Lung (tissue), 12 donors: ENCODE results near the gene AK8. TPM values are rescaled to one million over a fixed set of nuclear protein-coding genes. Genes with fewer than 3 reads are reported as not detected.
"Not testable (repeated sequence)": the region's sequence is repeated elsewhere in the genome, so short reads cannot be mapped to it uniquely, and the experiment has no call there.

ENCODE experiments used
- ATAC-seq: fragments of 200-7000 bp; cut with Tn5 transposase; one replicate; pipeline ENCODE4 v1.9.1; 2020; ENCODE audit warnings: moderate number of reproducible peaks; ENCODE audit not compliant: insufficient read depth, low FRiP score
- DNase-seq, 3 donors: peaks; one replicate each; pipeline ENCODE4 v3.0.0-alpha.2; 2013 to 2017
- H3K27ac ChIP-seq, 2 donors: one replicate each; pipeline ENCODE4 v1.5.1; 2013; ENCODE audit warnings: mild to moderate bottlenecking in 2 of 2, moderate library complexity in 2 of 2, control low read depth in 1 of 2, inconsistent platforms in 1 of 2, low read depth in 1 of 2, low read length in 1 of 2
- H3K27me3 ChIP-seq, 3 donors: one replicate each; pipeline ENCODE4 v1.5.1; 2013; ENCODE audit warnings: low read length in 2 of 3; ENCODE audit not compliant: control insufficient read depth in 3 of 3, insufficient read depth in 3 of 3
- H3K36me3 ChIP-seq, 4 donors: one replicate each; pipeline ENCODE4 v1.5.1; 2013; ENCODE audit warnings: low read length in 4 of 4, mild to moderate bottlenecking in 1 of 4, moderate library complexity in 1 of 4; ENCODE audit not compliant: control insufficient read depth in 4 of 4, insufficient read depth in 4 of 4
- H3K4me1 ChIP-seq, 5 donors: one replicate each; pipeline ENCODE4 v1.5.1; 2013; ENCODE audit warnings: low read length in 5 of 5, mild to moderate bottlenecking in 2 of 5, moderate library complexity in 1 of 5; ENCODE audit not compliant: control insufficient read depth in 5 of 5, insufficient read depth in 5 of 5
- H3K4me3 ChIP-seq: one replicate; pipeline ENCODE4 v1.5.1; 2013; ENCODE audit warnings: mild to moderate bottlenecking, control low read depth, moderate library complexity
- H3K9ac ChIP-seq, 2 donors: one replicate each; pipeline ENCODE4 v1.5.1; 2013; ENCODE audit warnings: low read length in 2 of 2, control low read depth in 1 of 2; ENCODE audit not compliant: insufficient read depth in 1 of 2
- H3K9me3 ChIP-seq, 4 donors: one replicate each; pipeline ENCODE4 v1.5.1; 2013; ENCODE audit warnings: low read length in 3 of 4, mild to moderate bottlenecking in 1 of 4, moderate library complexity in 1 of 4; ENCODE audit not compliant: control insufficient read depth in 4 of 4, insufficient read depth in 3 of 4
- WGBS, 2 donors: extraction: QIAGEN DNeasy Blood & Tissue Kit; methylation state at CpG; one replicate each; pipeline ENCODE4 v1.1.7; 2013; 5-methylcytosine and 5-hydroxymethylcytosine counted together
- polyA plus RNA-seq, 2 donors: library from polyadenylated mRNA; stranded (reverse); fragments of 200-250 nt; gene quantifications; one replicate each; pipeline ENCODE4 v1.2.1, GENCODE V29; 2013
- total RNA-seq, 2 donors: library from RNA; depleted of rRNA in 1 of 2; stranded (reverse); fragments of >200 nt in 1 of 2; gene quantifications; one replicate each; pipeline ENCODE4 v1.2.1, GENCODE V29; 2014 to 2021
- TF ChIP-seq, protein P1 (sequence below): IDR thresholded peaks from 2 replicates; pipeline ENCODE4 v1.5.1; 2012; ENCODE audit warnings: mild to moderate bottlenecking; ENCODE audit errors: control extremely low read depth, extremely low read depth
- donor health status: control.
- donor health status: control.
- donor health status: Bipolar disorder and iron deficiency.
- donor health status: healthy.
- donor health status: DM: yes; HTN: yes; CAD: no.

AK8 gene
- total and polyA plus RNA-seq, 4 donors = 1.9 to 10.6 (median 3.7) TPM

- H3K4me1 ChIP-seq = no peaks in the 10 kb centered on the region
- H3K27ac ChIP-seq = no peak overlapping the region
- WGBS, 2 donors = 60 to 62% methylated on average over 13 of the region's 13 CpGs
- H3K9ac ChIP-seq = no peak overlapping the region
- H3K27me3 ChIP-seq = no peaks in the 10 kb centered on the region
- peaks cover 0 to 4% (median 0%) of the 10 kb centered on the region in 4 donors for H3K9me3 ChIP-seq
- no peak overlapping the region for H3K4me3 ChIP-seq
- TF ChIP-seq, protein P1, sequence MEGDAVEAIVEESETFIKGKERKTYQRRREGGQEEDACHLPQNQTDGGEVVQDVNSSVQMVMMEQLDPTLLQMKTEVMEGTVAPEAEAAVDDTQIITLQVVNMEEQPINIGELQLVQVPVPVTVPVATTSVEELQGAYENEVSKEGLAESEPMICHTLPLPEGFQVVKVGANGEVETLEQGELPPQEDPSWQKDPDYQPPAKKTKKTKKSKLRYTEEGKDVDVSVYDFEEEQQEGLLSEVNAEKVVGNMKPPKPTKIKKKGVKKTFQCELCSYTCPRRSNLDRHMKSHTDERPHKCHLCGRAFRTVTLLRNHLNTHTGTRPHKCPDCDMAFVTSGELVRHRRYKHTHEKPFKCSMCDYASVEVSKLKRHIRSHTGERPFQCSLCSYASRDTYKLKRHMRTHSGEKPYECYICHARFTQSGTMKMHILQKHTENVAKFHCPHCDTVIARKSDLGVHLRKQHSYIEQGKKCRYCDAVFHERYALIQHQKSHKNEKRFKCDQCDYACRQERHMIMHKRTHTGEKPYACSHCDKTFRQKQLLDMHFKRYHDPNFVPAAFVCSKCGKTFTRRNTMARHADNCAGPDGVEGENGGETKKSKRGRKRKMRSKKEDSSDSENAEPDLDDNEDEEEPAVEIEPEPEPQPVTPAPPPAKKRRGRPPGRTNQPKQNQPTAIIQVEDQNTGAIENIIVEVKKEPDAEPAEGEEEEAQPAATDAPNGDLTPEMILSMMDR = no peak
- ATAC-seq (no peak), DNase-seq (no peak)
- H3K36me3 ChIP-seq = no peaks in the 10 kb centered on the region
These were observed 160.6 kb downstream of the AK8 start for GRCh38 chr9:132717326-132717945.

DNA sequence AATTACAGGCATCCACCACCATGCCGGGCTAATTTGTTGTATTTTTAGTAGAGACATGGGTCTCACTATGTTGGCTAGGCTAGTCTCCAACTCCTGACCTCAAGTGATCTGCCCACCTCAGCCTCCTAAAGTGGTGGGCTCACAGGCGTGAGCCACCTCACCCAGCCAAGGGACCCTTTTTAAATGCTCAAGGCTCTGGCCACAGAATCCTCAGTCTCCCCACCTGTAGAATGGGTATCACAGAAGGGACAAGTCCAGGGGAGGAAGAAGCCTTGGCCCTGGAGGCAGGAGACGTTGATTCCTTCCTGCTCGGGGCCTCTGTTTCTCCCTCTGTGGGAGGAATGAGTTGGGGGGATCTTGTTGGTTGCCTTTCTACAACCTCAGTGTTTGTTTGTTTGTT, 162.1 kb downstream of the AK8 start:
- DNase-seq = no peak
- peaks cover 0 to 2% (median 0%) of the 10 kb centered on the region in 4 donors for H3K9me3 ChIP-seq
- H3K36me3 ChIP-seq = no peaks in the 10 kb centered on the region
- H3K4me3 ChIP-seq = no peak overlapping the region
- H3K4me1 ChIP-seq = no peaks in the 10 kb centered on the region
- TF ChIP-seq, protein P1 = no peak
- no peak for ATAC-seq
- H3K9ac ChIP-seq = no peak overlapping the region
- H3K27me3 ChIP-seq = no peaks in the 10 kb centered on the region
- 91 to 92% methylated on average over 4 of the region's 4 CpGs for WGBS, 2 donors
- H3K27ac ChIP-seq = no peak overlapping the region

- H3K4me1 ChIP-seq = no peaks in the 10 kb centered on the region
- H3K36me3 ChIP-seq = no peaks in the 10 kb centered on the region
- no peak overlapping the region for H3K27ac ChIP-seq
- no peaks in the 10 kb centered on the region for H3K27me3 ChIP-seq
- no peak overlapping the region for H3K4me3 ChIP-seq
- ATAC-seq = no peak
- WGBS, 2 donors = 83 to 85% methylated on average over 5 of the region's 5 CpGs
- H3K9me3 ChIP-seq = peaks cover 0 to 2% (median 0%) of the 10 kb centered on the region in 4 donors
- H3K9ac ChIP-seq = no peak overlapping the region
- no peak for DNase-seq
- TF ChIP-seq, protein P1 = no peak
These were observed 165.3 kb downstream of the AK8 start for GRCh38 chr9:132712753-132713152.

DNA sequence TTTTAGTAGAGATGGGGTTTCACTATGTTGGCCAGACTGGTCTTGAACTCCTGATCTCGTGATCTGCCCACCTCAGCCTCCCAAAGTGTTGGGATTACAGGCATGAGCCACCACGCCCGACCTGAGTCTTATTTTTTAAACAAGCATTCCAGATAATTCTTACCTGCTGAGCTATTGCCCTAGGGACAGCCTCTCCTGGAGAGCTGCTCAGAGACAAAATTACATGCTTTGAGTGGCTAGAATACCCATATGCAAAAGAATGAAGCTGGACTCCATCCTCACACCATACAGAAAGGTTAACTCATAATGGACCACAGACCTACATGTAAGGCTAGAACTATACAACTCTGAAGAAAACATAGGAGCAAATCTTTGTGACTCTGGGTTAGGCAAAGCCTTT, 166.2 kb downstream of the AK8 start:
- Histone ChIP-seq H3K36me3 (no peaks in the 10 kb centered on the region), H3K27me3 (no peaks in the 10 kb centered on the region), H3K9me3 (peaks cover 0 to 2% (median 0%) of the 10 kb centered on the region in 4 donors), H3K9ac (no peak overlapping the region), H3K27ac (no peak overlapping the region), H3K4me3 (no peak overlapping the region), H3K4me1 (no peaks in the 10 kb centered on the region)
- ATAC-seq = no peak
- DNase-seq = no peak
- TF ChIP-seq, protein P1 = no peak
- WGBS, 2 donors = 76 to 90% methylated on average over 3 of the region's 3 CpGs

DNA sequence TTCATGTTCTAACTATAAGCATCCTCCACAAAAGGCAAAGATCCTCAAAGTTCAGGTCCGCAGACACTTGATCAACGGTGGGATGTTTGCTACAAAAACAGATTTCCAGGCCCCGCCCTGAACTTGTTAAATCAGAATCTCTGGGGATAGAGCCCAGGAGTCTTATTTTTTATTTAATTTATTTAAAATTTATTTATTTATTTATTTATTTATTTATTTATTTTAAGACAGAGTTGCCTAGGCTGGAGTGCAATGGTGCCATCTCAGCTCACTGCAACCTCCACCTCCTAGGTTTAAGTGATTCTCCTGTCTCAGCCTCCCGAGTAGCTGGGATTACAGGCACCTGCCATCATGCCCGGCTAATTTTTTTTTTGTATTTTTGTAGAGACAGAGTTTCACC, 166.9 kb downstream of the AK8 start:
- not testable (repeated sequence) for H3K9ac ChIP-seq, H3K4me3 ChIP-seq, H3K27me3 ChIP-seq, H3K9me3 ChIP-seq, H3K36me3 ChIP-seq, H3K27ac ChIP-seq, DNase-seq, ATAC-seq, H3K4me1 ChIP-seq
- WGBS, 2 donors = 95 to 97% methylated on average over 5 of the region's 5 CpGs
